Stimulated activated naive B cell treated with anti-CD40 and anti-IgM and Interleukin-4, amounts not matched to agents 10 μg/mL and 1 μg/mL and 100 μg/mL, for 72 hours (primary cell): Measurements from ENCODE around the gene MSL3.
A peak's percentile ranks its signal among the peaks of the same experiment; 100 is the strongest.

ENCODE experiments used
- ATAC-seq, 2 donors: fragments of 150-1000 bp; cut with Tn5 transposase; replicated peaks; 2 replicates each; pipeline ENCODE4 v1.10.0; 2021; ENCODE audit warnings: moderate library complexity in 1 of 2
- DNase-seq: peaks from one replicate; pipeline ENCODE4 v3.0.0; 2021
- H3K27ac Mint-ChIP-seq: one replicate; pipeline ENCODE4 v1.8.0; 2022; ENCODE audit warnings: mild to moderate bottlenecking, mixed read lengths
- H3K27me3 Mint-ChIP-seq, 2 donors: one replicate each; pipeline ENCODE4 v1.8.0; 2022; ENCODE audit warnings: mixed read lengths in 2 of 2
- H3K36me3 Mint-ChIP-seq, 2 donors: one replicate each; pipeline ENCODE4 v1.8.0; 2022; ENCODE audit warnings: mixed read lengths in 2 of 2, mild to moderate bottlenecking in 1 of 2
- H3K4me1 Mint-ChIP-seq, 2 donors: one replicate each; pipeline ENCODE4 v1.8.0; 2022; ENCODE audit warnings: mixed read lengths in 2 of 2, mild to moderate bottlenecking in 1 of 2
- H3K4me3 Mint-ChIP-seq, 2 donors: one replicate each; pipeline ENCODE4 v1.8.0; 2022; ENCODE audit warnings: mild to moderate bottlenecking in 2 of 2, mixed read lengths in 2 of 2, moderate library complexity in 1 of 2
- H3K9me3 Mint-ChIP-seq, 2 donors: one replicate each; pipeline ENCODE4 v1.8.0; 2022; ENCODE audit warnings: mixed read lengths in 2 of 2, mild to moderate bottlenecking in 1 of 2

Gene MSL3

GRCh38 chrX:11757719-11758399 lies at the start of gene MSL3:
MSL3 (plus strand) TSS chrX:11758237; CDS start chrX:11758264, 27 bp downstream.
- peaks cover 0 to 4% of the 10 kb centered on the region in 2 donors for H3K9me3 Mint-ChIP-seq
- H3K27ac Mint-ChIP-seq = peak within 1 kb of the TSS; percentile 97
- H3K36me3 Mint-ChIP-seq = peaks cover 0 to 9% of the 10 kb centered on the region in 2 donors
- peaks cover 9 to 29% of the 10 kb centered on the region in 2 donors for H3K4me1 Mint-ChIP-seq
- DNase-seq (peak; percentile 41), ATAC-seq (peak; percentile 38 to 56)
- peak within 1 kb of the TSS; percentile 96 to 99 for H3K4me3 Mint-ChIP-seq
- H3K27me3 Mint-ChIP-seq = peaks cover 4 to 6% of the 10 kb centered on the region in 2 donors

GRCh38 chrX:11722304-11722703 lies 35.7 kb upstream of the MSL3 start:
- ATAC-seq (no peak), DNase-seq (no peak)
- Mint-ChIP-seq H3K27me3 (peaks cover 0 to 12% of the 10 kb centered on the region in 2 donors), H3K27ac (no peak overlapping the region), H3K9me3 (no peaks in the 10 kb centered on the region), H3K4me1 (no peaks in the 10 kb centered on the region), H3K36me3 (no peaks in the 10 kb centered on the region), H3K4me3 (no peak overlapping the region)

- H3K27ac Mint-ChIP-seq = no peak overlapping the region
- no peak overlapping the region for H3K4me3 Mint-ChIP-seq
- DNase-seq (no peak), ATAC-seq (peak in 1 of 2 donors; percentile 43)
- H3K4me1 Mint-ChIP-seq = no peaks in the 10 kb centered on the region
- H3K36me3 Mint-ChIP-seq = no peaks in the 10 kb centered on the region
- peaks cover 9 to 19% of the 10 kb centered on the region in 2 donors for H3K27me3 Mint-ChIP-seq
- no peaks in the 10 kb centered on the region for H3K9me3 Mint-ChIP-seq
Observed at GRCh38 chrX:11724122-11725017, 33.7 kb upstream of the MSL3 start.

- Mint-ChIP-seq H3K4me3 (no peak overlapping the region), H3K36me3 (no peaks in the 10 kb centered on the region), H3K9me3 (no peaks in the 10 kb centered on the region), H3K27ac (no peak overlapping the region), H3K27me3 (peaks cover 9 to 20% of the 10 kb centered on the region in 2 donors), H3K4me1 (no peaks in the 10 kb centered on the region)
- ATAC-seq (no peak), DNase-seq (no peak)
Observed at GRCh38 chrX:11725631-11726442, 32.2 kb upstream of the MSL3 start.

- H3K4me1 Mint-ChIP-seq = no peaks in the 10 kb centered on the region
- no peaks in the 10 kb centered on the region for H3K36me3 Mint-ChIP-seq
- no peaks in the 10 kb centered on the region for H3K9me3 Mint-ChIP-seq
- H3K27ac Mint-ChIP-seq = no peak overlapping the region
- no peak overlapping the region for H3K4me3 Mint-ChIP-seq
- no peak for DNase-seq
- ATAC-seq = no peak
- peaks cover 9 to 22% of the 10 kb centered on the region in 2 donors for H3K27me3 Mint-ChIP-seq
Observed at GRCh38 chrX:11728556-11728955, 29.5 kb upstream of the MSL3 start.

- Mint-ChIP-seq H3K27ac (no peak overlapping the region), H3K9me3 (no peaks in the 10 kb centered on the region), H3K27me3 (peaks cover 11 to 20% of the 10 kb centered on the region in 2 donors), H3K4me1 (no peaks in the 10 kb centered on the region), H3K4me3 (no peak overlapping the region), H3K36me3 (no peaks in the 10 kb centered on the region)
- DNase-seq (no peak), ATAC-seq (no peak)
Observed at GRCh38 chrX:11733614-11734013, 24.4 kb upstream of the MSL3 start.

- H3K27me3 Mint-ChIP-seq = peaks cover 12 to 19% of the 10 kb centered on the region in 2 donors
- DNase-seq (no peak), ATAC-seq (peak in 1 of 2 donors; percentile 50)
- H3K36me3 Mint-ChIP-seq = no peaks in the 10 kb centered on the region
- no peak overlapping the region for H3K4me3 Mint-ChIP-seq
- no peaks in the 10 kb centered on the region for H3K9me3 Mint-ChIP-seq
- no peak overlapping the region for H3K27ac Mint-ChIP-seq
- H3K4me1 Mint-ChIP-seq = no peaks in the 10 kb centered on the region
Observed at GRCh38 chrX:11739776-11740175, 18.3 kb upstream of the MSL3 start.

- no peak for ATAC-seq
- H3K4me1 Mint-ChIP-seq = no peaks in the 10 kb centered on the region
- H3K4me3 Mint-ChIP-seq = no peak overlapping the region
- peaks cover 11 to 19% of the 10 kb centered on the region in 2 donors for H3K27me3 Mint-ChIP-seq
- no peaks in the 10 kb centered on the region for H3K9me3 Mint-ChIP-seq
- no peak overlapping the region for H3K27ac Mint-ChIP-seq
- H3K36me3 Mint-ChIP-seq = no peaks in the 10 kb centered on the region
- DNase-seq = no peak
Observed at GRCh38 chrX:11740794-11741193, 17.2 kb upstream of the MSL3 start.

- no peak overlapping the region for H3K27ac Mint-ChIP-seq
- no peak for ATAC-seq
- no peak overlapping the region for H3K4me3 Mint-ChIP-seq
- peaks cover 11 to 19% of the 10 kb centered on the region in 2 donors for H3K27me3 Mint-ChIP-seq
- no peaks in the 10 kb centered on the region for H3K9me3 Mint-ChIP-seq
- H3K4me1 Mint-ChIP-seq = no peaks in the 10 kb centered on the region
- no peaks in the 10 kb centered on the region for H3K36me3 Mint-ChIP-seq
- no peak for DNase-seq
Observed at GRCh38 chrX:11741574-11741973, 16.5 kb upstream of the MSL3 start.

GRCh38 chrX:11745881-11746280 lies 12.2 kb upstream of the MSL3 start:
- Mint-ChIP-seq H3K36me3 (no peaks in the 10 kb centered on the region), H3K4me3 (no peak overlapping the region), H3K4me1 (no peaks in the 10 kb centered on the region), H3K9me3 (no peaks in the 10 kb centered on the region), H3K27me3 (peaks cover 5 to 14% of the 10 kb centered on the region in 2 donors), H3K27ac (no peak overlapping the region)
- DNase-seq (no peak), ATAC-seq (no peak)

- Mint-ChIP-seq H3K4me1 (peaks cover 0 to 2% of the 10 kb centered on the region in 2 donors), H3K4me3 (no peak overlapping the region), H3K9me3 (peaks cover 0 to 4% of the 10 kb centered on the region in 2 donors), H3K36me3 (no peaks in the 10 kb centered on the region), H3K27ac (no peak overlapping the region), H3K27me3 (peaks cover 6 to 13% of the 10 kb centered on the region in 2 donors)
- ATAC-seq = no peak
- DNase-seq = no peak
Observed at GRCh38 chrX:11750046-11750445, 8.0 kb upstream of the MSL3 start.

- no peaks in the 10 kb centered on the region for H3K36me3 Mint-ChIP-seq
- H3K4me1 Mint-ChIP-seq = peaks cover 0 to 2% of the 10 kb centered on the region in 2 donors
- no peak overlapping the region for H3K27ac Mint-ChIP-seq
- no peak for DNase-seq
- ATAC-seq = no peak
- H3K9me3 Mint-ChIP-seq = peaks cover 0 to 4% of the 10 kb centered on the region in 2 donors
- no peak overlapping the region for H3K4me3 Mint-ChIP-seq
- H3K27me3 Mint-ChIP-seq = peaks cover 6 to 13% of the 10 kb centered on the region in 2 donors
Observed at GRCh38 chrX:11750694-11751093, 7.3 kb upstream of the MSL3 start.

- Mint-ChIP-seq H3K4me1 (peaks cover 0 to 2% of the 10 kb centered on the region in 2 donors), H3K27ac (no peak overlapping the region), H3K9me3 (peaks cover 0 to 4% of the 10 kb centered on the region in 2 donors), H3K27me3 (peaks cover 6 to 13% of the 10 kb centered on the region in 2 donors), H3K4me3 (no peak overlapping the region), H3K36me3 (no peaks in the 10 kb centered on the region)
- DNase-seq (no peak), ATAC-seq (no peak)
Observed at GRCh38 chrX:11751261-11751660, 6.8 kb upstream of the MSL3 start.

GRCh38 chrX:11753668-11754067 lies 4.4 kb upstream of the MSL3 start:
- no peak for ATAC-seq

More at GRCh38 chrX:11753668-11754067, 4.4 kb upstream of the MSL3 start:
- H3K36me3 Mint-ChIP-seq = no peaks in the 10 kb centered on the region
- H3K4me3 Mint-ChIP-seq = no peak overlapping the region
- peaks cover 0 to 4% of the 10 kb centered on the region in 2 donors for H3K9me3 Mint-ChIP-seq
- DNase-seq = no peak
- H3K27me3 Mint-ChIP-seq = peaks cover 6 to 13% of the 10 kb centered on the region in 2 donors
- peaks cover 4 to 10% of the 10 kb centered on the region in 2 donors for H3K4me1 Mint-ChIP-seq
- H3K27ac Mint-ChIP-seq = no peak overlapping the region
